Neural progenitor cell (in vitro differentiated cells): ENCODE results near the gene CYP2A7. TPM values are rescaled to one million over a fixed set of nuclear protein-coding genes. Genes with fewer than 3 reads are reported as not detected.
A peak's percentile ranks its signal among the peaks of the same experiment; 100 is the strongest.
"Not testable (repeated sequence)": the region's sequence is repeated elsewhere in the genome, so short reads cannot be mapped to it uniquely, and the experiment has no call there.

Source experiments
- DNase-seq: peaks from one replicate; pipeline ENCODE4 v3.0.0-alpha.2; 2016; ENCODE audit warnings: low spot score
- H2AFZ ChIP-seq: fragments of 200-600 bp; sonication (generic); replicated peaks from 2 replicates; pipeline ENCODE4 v1.6.1; 2016; ENCODE audit warnings: antibody characterized with exemption
- H3F3A ChIP-seq: fragments of 200-600 bp; sonication (generic); 2 replicates; pipeline ENCODE4 v1.6.1; 2016; ENCODE audit warnings: antibody characterized with exemption, low read depth
- H3K27ac ChIP-seq: fragments of 200-600 bp; sonication (generic); 2 replicates; pipeline ENCODE4 v1.5.1; 2016; ENCODE audit warnings: mild to moderate bottlenecking
- H3K27me3 ChIP-seq: fragments of 200-600 bp; sonication (generic); 2 replicates; pipeline ENCODE4 v1.6.1; 2016; ENCODE audit warnings: mild to moderate bottlenecking, moderate library complexity
- H3K36me3 ChIP-seq: fragments of 200-600 bp; sonication (generic); 2 replicates; pipeline ENCODE4 v1.5.1; 2016
- H3K4me1 ChIP-seq: fragments of 200-600 bp; sonication (generic); 2 replicates; pipeline ENCODE4 v1.6.1; 2016; ENCODE audit warnings: mixed run types
- H3K4me2 ChIP-seq: fragments of 200-600 bp; sonication (generic); 2 replicates; pipeline ENCODE4 v1.6.1; 2016
- H3K4me3 ChIP-seq: fragments of 200-600 bp; sonication (generic); 2 replicates; pipeline ENCODE4 v1.5.1; 2016
- H3K79me2 ChIP-seq: fragments of 200-600 bp; sonication (generic); 2 replicates; pipeline ENCODE4 v1.6.1; 2016; ENCODE audit warnings: low read depth
- H3K9ac ChIP-seq: fragments of 200-600 bp; sonication (generic); 2 replicates; pipeline ENCODE4 v1.6.1; 2016
- H3K9me3 ChIP-seq: fragments of 200-600 bp; sonication (generic); 2 replicates; pipeline ENCODE4 v1.5.1; 2016; ENCODE audit warnings: low read depth
- H4K20me1 ChIP-seq: fragments of 200-600 bp; sonication (generic); 2 replicates; pipeline ENCODE4 v1.6.1; 2016; ENCODE audit warnings: low read depth
- H3K27ac Mint-ChIP-seq: 3 replicates; pipeline ENCODE4 v1.8.0; 2021; ENCODE audit warnings: mixed read lengths
- H3K27me3 Mint-ChIP-seq: 2 replicates; pipeline ENCODE4 v1.8.0; 2022; ENCODE audit warnings: low read depth, mild to moderate bottlenecking, inconsistent platforms, moderate library complexity, mixed read lengths; ENCODE audit not compliant: insufficient read depth
- H3K36me3 Mint-ChIP-seq: 3 replicates; pipeline ENCODE4 v1.8.0; 2021; ENCODE audit warnings: mixed read lengths
- H3K4me1 Mint-ChIP-seq: 3 replicates; pipeline ENCODE4 v1.8.0; 2021; ENCODE audit warnings: mixed read lengths
- H3K4me3 Mint-ChIP-seq: 3 replicates; pipeline ENCODE4 v1.8.0; 2021; ENCODE audit warnings: mild to moderate bottlenecking, moderate library complexity, mixed read lengths
- H3K9me3 Mint-ChIP-seq: 3 replicates; pipeline ENCODE4 v1.8.0; 2020; ENCODE audit warnings: mixed read lengths
- EZH2 ChIP-seq: fragments of 200-600 bp; sonication (generic); IDR thresholded peaks from 2 replicates; pipeline ENCODE4 v1.6.1; 2017; ENCODE audit warnings: antibody characterized with exemption, mild to moderate bottlenecking, moderate library complexity
- EZH2phosphoT487 ChIP-seq: fragments of 200-600 bp; sonication (generic); IDR thresholded peaks from 2 replicates; pipeline ENCODE4 v1.6.1; 2017; ENCODE audit warnings: antibody characterized with exemption
- total RNA-seq: library from RNA; depleted of rRNA; stranded (reverse); fragments of >200 nt; gene quantifications from 2 replicates; pipeline ENCODE4 v1.2.3, GENCODE V29; 2015; ENCODE audit warnings: low replicate concordance
- TF ChIP-seq, protein P1 (sequence below): fragments of 200-600 bp; sonication (generic); IDR thresholded peaks from 2 replicates; pipeline ENCODE4 v1.5.1; 2017; ENCODE audit warnings: antibody characterized with exemption, mild to moderate bottlenecking

CYP2A7 gene
- total RNA-seq, 1 donor from 2014 or later = not detected

DNA sequence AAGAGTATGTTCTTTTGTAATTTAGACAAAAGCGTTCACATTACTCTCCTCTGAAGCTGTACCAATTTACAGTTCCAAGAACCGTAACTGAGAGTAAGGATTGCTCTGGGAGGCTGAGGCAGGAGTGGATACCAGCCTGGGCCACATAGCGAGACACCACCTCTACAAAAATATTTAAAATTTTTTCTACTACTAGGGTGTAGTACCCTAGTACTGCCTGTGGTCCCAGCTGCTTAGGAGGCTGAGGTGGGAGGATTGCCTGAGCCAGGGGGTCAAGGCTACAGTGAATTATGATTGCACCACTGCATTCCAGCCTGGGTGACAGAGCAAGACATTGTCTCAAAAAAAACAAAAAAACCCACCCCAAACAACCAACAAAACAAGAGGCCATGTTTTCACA, 19.7 kb downstream of the CYP2A7 start:
- Histone ChIP-seq H3F3A (no peaks in the 10 kb centered on the region), H3K4me3 (no peak overlapping the region), H4K20me1 (no peaks in the 10 kb centered on the region), H2AFZ (no peak overlapping the region), H3K27ac (no peak overlapping the region), H3K4me2 (no peak overlapping the region), H3K36me3 (no peaks in the 10 kb centered on the region), H3K27me3 (no peaks in the 10 kb centered on the region), H3K4me1 (no peaks in the 10 kb centered on the region), H3K9ac (no peak overlapping the region), H3K79me2 (no peaks in the 10 kb centered on the region), H3K9me3 (no peaks in the 10 kb centered on the region)
- H3K9me3 Mint-ChIP-seq = no peaks in the 10 kb centered on the region
- H3K27ac Mint-ChIP-seq = no peak overlapping the region
- peaks cover 2% of the 10 kb centered on the region for H3K27me3 Mint-ChIP-seq
- TF ChIP-seq, protein P1, sequence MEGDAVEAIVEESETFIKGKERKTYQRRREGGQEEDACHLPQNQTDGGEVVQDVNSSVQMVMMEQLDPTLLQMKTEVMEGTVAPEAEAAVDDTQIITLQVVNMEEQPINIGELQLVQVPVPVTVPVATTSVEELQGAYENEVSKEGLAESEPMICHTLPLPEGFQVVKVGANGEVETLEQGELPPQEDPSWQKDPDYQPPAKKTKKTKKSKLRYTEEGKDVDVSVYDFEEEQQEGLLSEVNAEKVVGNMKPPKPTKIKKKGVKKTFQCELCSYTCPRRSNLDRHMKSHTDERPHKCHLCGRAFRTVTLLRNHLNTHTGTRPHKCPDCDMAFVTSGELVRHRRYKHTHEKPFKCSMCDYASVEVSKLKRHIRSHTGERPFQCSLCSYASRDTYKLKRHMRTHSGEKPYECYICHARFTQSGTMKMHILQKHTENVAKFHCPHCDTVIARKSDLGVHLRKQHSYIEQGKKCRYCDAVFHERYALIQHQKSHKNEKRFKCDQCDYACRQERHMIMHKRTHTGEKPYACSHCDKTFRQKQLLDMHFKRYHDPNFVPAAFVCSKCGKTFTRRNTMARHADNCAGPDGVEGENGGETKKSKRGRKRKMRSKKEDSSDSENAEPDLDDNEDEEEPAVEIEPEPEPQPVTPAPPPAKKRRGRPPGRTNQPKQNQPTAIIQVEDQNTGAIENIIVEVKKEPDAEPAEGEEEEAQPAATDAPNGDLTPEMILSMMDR = no peak
- TF ChIP-seq EZH2 (no peak), EZH2phosphoT487 (no peak)
- no peak overlapping the region for H3K4me3 Mint-ChIP-seq
- H3K36me3 Mint-ChIP-seq = no peaks in the 10 kb centered on the region
- DNase-seq = no peak
- H3K4me1 Mint-ChIP-seq = no peaks in the 10 kb centered on the region

DNA sequence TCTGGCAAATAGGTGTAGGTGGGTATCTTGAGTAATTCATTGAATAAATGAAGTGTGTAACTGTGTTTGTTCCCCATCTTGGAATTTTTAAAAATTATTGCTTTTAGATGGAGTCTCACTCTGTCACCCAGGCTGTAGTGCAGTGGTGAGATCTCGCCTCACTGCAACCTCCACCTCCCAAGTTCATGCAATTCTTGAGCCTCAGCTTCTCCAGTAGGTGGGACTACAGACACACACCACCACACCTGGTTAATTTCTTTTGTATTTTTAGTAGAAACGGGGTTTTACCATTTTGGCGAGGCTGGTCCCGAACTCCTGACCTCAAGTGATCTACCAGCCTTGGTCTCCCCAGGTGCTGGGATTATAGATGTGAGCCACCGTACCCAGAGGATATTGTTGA, 23.9 kb downstream of the CYP2A7 start:
- no peaks in the 10 kb centered on the region for H3K36me3 ChIP-seq
- H3K4me1 ChIP-seq = no peaks in the 10 kb centered on the region
- H2AFZ ChIP-seq = no peak overlapping the region
- no peak overlapping the region for H3K9ac ChIP-seq
- Mint-ChIP-seq H3K4me3 (no peak overlapping the region), H3K27ac (no peak overlapping the region), H3K27me3 (peaks cover 2% of the 10 kb centered on the region), H3K36me3 (no peaks in the 10 kb centered on the region), H3K9me3 (no peaks in the 10 kb centered on the region), H3K4me1 (no peaks in the 10 kb centered on the region)
- no peaks in the 10 kb centered on the region for H3K9me3 ChIP-seq
- H3K79me2 ChIP-seq = no peaks in the 10 kb centered on the region
- no peaks in the 10 kb centered on the region for H3K27me3 ChIP-seq
- no peak overlapping the region for H3K4me2 ChIP-seq
- no peak overlapping the region for H3K4me3 ChIP-seq
- no peak for TF ChIP-seq EZH2
- TF ChIP-seq EZH2phosphoT487 = no peak
- TF ChIP-seq, protein P1 = no peak
- H4K20me1 ChIP-seq = no peaks in the 10 kb centered on the region
- no peak overlapping the region for H3K27ac ChIP-seq
- DNase-seq = no peak
- H3F3A ChIP-seq = no peaks in the 10 kb centered on the region

DNA sequence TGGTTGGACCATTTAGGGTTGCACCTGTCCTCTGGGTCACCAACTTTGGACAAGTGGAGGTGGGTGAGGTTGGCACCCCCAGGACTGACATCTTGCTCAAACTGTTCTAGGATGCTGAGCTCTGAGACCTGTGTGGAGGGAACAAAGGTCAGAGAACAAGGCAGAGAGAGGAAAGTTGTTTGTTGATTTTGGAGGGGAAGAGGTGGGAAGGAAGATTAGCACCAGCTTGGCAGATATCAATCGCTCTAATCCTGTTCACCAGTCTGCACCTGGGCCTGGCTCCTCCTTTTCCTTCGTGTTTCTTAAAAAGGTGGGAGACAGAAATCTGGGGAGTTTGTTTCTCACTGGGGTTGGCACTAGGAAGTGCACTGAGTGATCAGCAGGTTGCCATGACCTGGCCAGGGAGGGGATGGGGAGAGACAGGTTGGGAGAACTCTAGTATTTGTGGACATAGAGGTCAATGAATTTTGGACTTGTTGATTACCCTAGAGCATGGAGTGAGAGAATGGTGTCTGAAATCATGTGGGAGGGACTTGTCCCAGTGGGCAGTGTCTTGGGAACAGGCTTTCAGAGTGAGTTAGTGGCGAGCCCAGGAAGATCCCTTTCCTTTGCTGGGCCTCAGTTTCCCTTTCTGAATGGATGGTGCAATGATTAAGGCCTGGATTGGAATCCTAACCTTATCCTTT, 29.4 kb downstream of the CYP2A7 start:
- not testable (repeated sequence) for H3K9me3 ChIP-seq, H3K27ac ChIP-seq, H3K36me3 Mint-ChIP-seq, H3K36me3 ChIP-seq, H3K4me1 ChIP-seq, H3K9me3 Mint-ChIP-seq, H3K4me3 ChIP-seq, H3K9ac ChIP-seq, H3F3A ChIP-seq, H3K27ac Mint-ChIP-seq, H3K79me2 ChIP-seq, DNase-seq, H2AFZ ChIP-seq, H3K4me1 Mint-ChIP-seq, H4K20me1 ChIP-seq, H3K4me3 Mint-ChIP-seq, H3K4me2 ChIP-seq
- H3K27me3 Mint-ChIP-seq = peaks cover 23% of the 10 kb centered on the region
- H3K27me3 ChIP-seq = peaks cover 34% of the 10 kb centered on the region

DNA sequence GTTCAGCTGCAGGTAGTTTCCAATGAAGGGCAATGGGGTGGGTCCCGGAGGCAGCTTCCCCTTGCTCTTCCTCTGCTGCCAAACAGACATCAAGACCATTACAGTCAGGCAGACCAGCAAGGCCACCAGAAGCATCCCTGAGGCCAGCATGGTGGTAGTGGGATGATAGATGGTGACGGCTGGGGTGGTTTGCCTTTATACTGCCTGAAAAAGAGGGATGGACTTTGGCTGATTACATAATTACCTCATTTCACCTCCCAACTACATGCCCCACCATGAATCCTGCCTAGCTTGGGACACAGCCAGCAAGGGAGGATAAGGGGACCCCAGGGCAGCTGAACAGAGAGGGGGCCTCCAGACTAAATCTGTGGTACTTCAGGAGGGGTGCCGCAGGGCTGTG, 31.8 kb downstream of the CYP2A7 start, which contains the start of gene CYP2A6:
TSS of gene CYP2A6 (minus strand) at position 171 of the 400 bp plus-strand sequence. CDS start at position 150, 21 bp downstream.
- not testable (repeated sequence) for H3K36me3 Mint-ChIP-seq, DNase-seq, H3K4me1 ChIP-seq, H3K27ac ChIP-seq, H3K9ac ChIP-seq, H3K27ac Mint-ChIP-seq, H3K4me3 ChIP-seq, H4K20me1 ChIP-seq, H3K36me3 ChIP-seq, H3K4me2 ChIP-seq, H3F3A ChIP-seq, H3K4me3 Mint-ChIP-seq, H3K9me3 Mint-ChIP-seq, H3K79me2 ChIP-seq, H3K9me3 ChIP-seq, H3K4me1 Mint-ChIP-seq
- Histone ChIP-seq H3K27me3 (peaks cover 44% of the 10 kb centered on the region), H2AFZ (peak within 1 kb of the TSS; percentile 85)
- H3K27me3 Mint-ChIP-seq = peaks cover 27% of the 10 kb centered on the region

DNA sequence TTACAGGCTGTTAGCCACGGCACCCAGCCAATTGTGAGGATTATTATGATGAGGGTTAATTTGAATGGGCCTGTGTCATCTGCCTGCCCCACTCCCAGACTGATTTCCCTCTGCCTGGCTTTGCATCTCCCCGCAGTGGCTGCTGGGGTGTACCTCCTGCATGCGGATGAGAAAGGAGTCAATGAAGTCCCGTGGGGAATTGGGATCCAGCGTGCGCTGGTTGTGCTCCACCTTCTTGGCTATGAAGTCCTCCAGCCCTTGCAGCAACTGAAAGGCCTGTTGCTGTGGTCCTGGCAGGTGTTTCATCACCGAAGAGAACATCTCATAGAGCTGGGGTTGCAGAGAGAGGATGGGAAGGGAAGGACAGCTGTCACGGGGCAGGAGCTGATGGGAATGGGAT, 35.3 kb downstream of the CYP2A7 start:
- not testable (repeated sequence) for H3K79me2 ChIP-seq, DNase-seq, H3K4me2 ChIP-seq, H4K20me1 ChIP-seq, H3K36me3 ChIP-seq, H3K9me3 ChIP-seq, H3K4me3 Mint-ChIP-seq, H3F3A ChIP-seq, H3K27ac Mint-ChIP-seq, H3K4me3 ChIP-seq, H3K4me1 ChIP-seq, H3K27ac ChIP-seq, H2AFZ ChIP-seq, H3K36me3 Mint-ChIP-seq, H3K4me1 Mint-ChIP-seq, H3K9ac ChIP-seq, H3K9me3 Mint-ChIP-seq
- H3K27me3 ChIP-seq = peaks cover 54% of the 10 kb centered on the region
- peaks cover 30% of the 10 kb centered on the region for H3K27me3 Mint-ChIP-seq

DNA sequence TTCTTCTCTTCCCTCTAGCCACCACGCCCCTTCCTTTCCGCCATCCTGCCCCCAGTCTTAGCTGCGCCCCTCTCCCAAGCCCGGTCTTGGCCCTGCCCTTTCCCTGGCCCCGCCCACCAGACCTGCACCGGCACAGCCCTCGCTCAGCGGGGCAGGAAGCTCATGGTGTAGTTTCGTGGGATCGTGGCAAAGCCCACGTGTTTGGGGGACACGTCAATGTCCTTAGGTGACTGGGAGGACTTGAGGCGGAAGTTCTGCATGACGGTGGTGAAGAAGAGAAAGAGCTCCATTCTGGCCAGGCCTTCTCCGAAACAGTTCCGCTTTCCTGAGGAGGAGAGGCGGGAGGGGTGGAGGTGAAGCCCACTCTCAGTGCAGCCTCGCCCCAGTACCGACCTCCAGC, 38.4 kb downstream of the CYP2A7 start:
- peak overlapping the region; percentile 29 for H3K4me3 ChIP-seq

More for the DNA sequence above, 38.4 kb downstream of the CYP2A7 start:
- Histone ChIP-seq H3K4me2 (peak overlapping the region; percentile 63), H2AFZ (peak overlapping the region; percentile 91), H3K27me3 (peaks cover 39% of the 10 kb centered on the region)
- not testable (repeated sequence) for H3K9me3 Mint-ChIP-seq, H3F3A ChIP-seq, H3K9ac ChIP-seq, H3K36me3 ChIP-seq, H3K79me2 ChIP-seq, H3K4me1 Mint-ChIP-seq, H3K4me1 ChIP-seq, H3K9me3 ChIP-seq, H3K27ac ChIP-seq, H3K27ac Mint-ChIP-seq, H3K36me3 Mint-ChIP-seq, H4K20me1 ChIP-seq
- H3K27me3 Mint-ChIP-seq = peaks cover 16% of the 10 kb centered on the region
- H3K4me3 Mint-ChIP-seq = peak overlapping the region; percentile 62
- DNase-seq = peak; percentile 46
